HG03159 (cell line): ENCODE measurements around the gene DNAAF8.

Experiments used
- ATAC-seq: cut with Tn5 transposase; IDR thresholded peaks from one replicate; pipeline ENCODE4 v1.9.1; 2021; ENCODE audit warnings: mild to moderate bottlenecking, moderate library complexity; ENCODE audit not compliant: unreplicated experiment

The DNAAF8 gene

DNA sequence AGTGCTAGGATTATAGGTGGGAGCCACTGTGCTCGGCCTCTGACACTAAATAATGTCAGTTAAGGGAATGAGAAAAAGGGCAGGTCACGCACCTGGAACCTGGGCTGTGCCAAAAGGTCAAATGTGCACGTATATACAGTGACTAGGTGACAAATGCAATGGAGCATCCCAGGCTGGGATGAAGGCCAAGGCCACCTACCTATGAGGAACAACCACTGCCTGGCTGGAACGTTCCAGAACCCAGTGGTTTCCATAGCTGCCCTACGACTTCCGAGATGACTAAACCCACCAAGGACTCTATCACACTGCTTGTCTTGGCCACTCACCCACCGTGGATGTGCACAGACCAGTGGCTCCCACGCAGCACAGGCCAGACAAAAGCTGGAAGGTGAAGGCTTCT is 16.6 kb downstream of the DNAAF8 start:
- ATAC-seq = no peak

DNA sequence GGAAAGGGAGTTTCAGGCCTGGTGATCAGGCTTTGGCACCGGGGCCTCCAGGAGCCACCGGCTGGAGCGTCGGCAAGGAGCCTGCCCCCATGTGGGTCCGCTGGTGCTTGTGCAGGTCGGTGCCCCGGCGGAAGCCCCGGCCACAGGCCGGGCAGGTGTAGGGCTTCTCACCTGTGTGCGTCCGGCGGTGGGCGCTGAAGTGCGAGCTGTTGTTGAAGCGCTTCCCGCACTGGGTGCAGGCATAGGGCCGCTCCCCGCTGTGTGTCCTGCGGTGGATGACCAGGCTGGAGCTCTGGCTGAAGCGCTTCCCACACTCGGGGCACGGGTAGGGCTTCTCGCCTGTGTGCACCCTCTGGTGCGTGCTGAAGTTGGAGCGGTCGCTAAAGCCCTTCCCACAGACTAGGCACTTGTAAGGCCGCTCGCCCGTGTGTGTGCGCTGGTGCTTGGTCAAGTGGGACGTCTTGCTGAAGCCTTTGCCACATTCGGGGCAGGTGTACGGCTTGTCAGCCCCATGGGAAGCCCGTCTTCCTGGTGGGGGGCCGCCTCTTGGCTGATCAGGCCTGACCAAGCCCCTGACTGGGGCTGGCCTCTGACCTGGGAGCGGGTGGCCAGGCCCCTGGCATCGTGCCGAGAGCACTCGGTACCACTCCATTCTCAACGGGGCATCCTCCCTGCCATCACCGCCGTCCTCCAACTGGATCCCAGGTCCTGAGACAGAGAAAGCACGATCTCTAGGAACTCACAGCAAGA is 18.2 kb downstream of the DNAAF8 start:
- ATAC-seq = no peak

DNA sequence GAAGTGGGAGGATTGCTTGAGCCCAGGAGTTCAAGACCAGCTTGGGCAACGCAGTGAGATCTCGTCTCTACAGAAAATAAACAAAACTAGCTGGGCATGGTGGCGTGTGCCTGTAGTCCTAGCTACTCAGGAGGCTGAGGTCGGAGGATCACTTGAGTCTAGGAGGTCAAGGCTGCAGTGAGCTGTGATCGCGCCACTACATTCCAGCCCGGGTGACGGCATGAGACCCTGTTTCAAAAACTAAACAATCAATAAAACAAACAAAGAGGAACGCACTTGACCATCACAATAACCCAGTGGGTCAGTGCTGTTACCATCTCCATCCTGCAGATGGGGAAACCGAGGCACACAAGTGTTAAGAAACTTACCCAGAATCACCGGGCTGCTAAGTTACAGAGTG is 18.9 kb downstream of the DNAAF8 start:
- no peak for ATAC-seq

DNA sequence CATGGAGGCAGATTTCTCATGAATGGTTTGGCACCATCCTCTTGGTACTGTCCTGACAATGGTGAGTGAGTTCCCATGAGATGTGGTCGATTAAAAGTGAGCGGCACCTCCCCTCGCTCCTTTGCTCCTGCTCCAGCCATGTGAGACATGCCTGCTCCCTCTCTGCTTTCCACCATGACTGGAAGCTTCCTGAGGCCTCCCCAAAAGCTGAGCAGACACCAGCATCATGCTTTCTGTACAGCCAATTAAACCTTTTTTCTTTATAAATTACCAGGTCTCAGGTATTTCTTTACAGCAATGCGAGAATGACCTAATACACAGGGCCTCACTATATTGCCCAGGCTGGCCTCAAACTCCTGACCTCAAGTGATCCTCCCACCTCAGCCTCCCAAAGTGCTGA is 20.5 kb downstream of the DNAAF8 start:
- ATAC-seq = no peak

DNA sequence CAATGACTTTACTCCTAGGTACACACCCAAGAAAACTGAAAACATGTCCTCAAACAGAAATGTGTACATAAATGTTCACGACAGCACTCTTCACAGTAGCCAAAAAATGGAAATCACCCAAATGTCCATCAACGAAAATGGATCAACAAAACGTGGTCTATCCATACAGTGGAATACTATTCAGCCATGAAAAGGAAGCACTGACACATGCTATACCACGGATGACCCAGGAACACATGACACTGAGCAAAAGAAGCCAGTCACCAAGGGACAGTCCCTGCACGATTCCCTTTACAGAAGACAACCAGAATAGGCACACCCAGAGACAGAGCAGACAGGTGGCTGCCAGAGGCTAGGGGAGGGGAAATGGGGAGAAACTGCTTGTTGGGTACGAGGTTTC is 21.4 kb downstream of the DNAAF8 start:
- no peak for ATAC-seq

DNA sequence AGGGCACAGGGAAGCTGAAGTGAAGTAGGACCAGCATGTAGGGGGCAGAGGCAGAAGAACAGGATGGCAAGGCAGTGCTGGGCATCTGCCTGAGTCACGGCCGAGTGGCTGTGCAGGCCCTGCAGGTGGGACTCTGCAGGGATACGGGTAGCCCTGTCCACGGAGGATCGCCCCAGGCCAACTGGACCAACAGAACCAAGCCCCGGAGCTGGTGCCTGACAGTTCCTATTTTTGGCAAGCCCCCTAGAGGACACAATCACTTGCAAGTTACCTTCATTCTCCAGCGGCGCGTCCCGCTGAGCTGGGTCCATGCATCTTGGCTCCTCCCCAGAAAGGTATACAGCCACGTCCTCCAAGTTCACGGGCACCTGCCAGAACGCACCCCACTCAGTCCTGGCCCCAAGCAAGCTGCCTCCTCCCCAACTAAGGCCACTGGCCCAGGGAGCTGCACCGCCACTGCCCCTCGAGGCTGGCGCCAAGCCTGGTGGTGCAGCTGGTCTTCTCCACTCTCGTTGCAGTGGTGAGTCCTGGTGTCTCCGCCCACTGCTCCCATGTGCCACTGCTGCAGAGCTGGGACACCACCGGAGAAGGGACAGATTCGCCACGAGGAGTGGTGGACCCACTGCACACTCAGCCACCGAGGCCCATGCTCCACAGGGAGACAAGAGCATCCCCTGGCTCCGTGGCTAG is 26.0 kb downstream of the DNAAF8 start:
- ATAC-seq = no peak

DNA sequence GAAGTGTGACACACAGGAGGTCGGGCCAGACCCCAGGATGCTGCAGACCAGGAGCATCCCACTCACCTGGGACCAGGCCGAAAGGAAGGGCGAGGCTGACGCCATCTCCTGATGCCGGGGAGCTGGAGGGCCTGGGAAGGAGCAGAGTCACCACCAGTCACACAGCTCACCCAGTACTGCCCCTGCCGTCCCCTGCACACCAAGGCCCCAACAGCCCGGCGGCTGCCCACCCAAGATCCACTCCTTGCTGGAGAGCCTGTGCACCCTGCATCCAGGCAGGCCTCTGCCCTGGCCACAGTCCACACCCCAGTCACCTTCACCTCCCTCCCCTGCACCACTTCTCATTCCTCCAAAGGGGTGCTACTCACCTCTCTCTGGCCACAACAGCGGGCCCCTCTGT is 27.9 kb downstream of the DNAAF8 start:
- ATAC-seq = no peak

DNA sequence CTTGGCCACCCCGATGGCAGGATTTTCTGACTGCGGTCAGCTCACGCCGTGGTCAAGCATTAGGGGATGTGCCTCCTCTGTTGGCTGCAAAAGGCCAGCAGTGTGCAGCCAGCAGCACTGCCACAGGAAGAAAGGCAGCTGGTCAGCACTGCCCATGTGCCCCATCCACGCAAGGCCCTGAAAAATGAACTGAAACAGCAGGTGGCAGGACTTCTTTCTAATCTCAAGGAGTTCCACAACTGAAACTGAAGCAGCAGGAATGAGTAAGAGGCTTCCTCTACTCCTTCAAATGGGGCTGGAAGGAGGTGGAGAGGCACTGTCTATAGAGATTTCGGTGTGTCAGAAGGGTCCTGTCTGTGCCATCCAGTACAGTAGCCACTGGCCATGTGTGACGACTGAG is 29.5 kb downstream of the DNAAF8 start:
- no peak for ATAC-seq

DNA sequence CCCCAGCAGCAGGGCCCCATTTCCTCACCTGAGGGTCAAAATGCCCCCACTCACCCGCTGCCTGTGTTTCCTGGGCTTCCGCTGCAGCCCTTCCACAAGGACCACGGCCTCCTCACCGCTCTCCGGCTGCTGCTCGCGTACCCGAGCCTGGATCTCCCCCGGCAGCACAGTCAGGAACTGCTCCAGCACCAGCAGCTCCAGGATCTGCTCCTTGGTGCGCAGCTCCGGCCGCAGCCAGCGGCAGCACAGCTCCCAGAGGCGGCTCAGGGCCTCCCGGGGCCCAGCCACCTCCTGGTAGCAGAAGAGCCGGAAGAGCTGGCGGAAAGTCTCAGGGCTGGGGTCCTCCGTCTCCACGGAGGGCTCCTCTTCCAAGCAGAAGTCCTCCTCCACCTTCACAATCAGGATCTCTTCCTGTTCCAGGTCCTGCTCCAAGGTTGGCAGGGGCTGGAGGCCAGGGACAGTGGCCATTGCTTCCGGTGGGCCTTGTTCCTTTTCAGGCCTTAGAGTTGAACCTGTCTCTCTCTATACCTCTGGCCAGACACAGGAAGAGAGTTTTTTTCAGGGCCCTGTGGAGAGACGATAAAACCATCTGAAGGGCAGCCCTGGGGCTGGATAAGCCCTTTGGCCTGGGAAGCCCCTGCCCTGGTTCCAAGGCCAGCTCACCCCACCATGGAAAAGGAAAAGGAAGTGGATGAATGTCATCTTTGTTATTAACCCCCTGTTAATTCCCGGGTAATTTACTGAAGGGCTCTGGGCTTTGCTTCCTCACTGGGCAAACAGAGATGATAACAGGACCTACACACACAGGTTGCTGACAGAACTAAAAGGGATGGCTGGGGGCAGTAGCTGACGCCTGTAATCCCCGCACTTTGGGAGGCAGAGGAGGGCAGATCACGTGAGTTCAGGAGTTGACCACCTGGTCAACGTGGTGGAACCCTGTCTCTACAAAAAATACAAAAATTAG is 31.5 kb downstream of the DNAAF8 start:
- ATAC-seq = no peak

DNA sequence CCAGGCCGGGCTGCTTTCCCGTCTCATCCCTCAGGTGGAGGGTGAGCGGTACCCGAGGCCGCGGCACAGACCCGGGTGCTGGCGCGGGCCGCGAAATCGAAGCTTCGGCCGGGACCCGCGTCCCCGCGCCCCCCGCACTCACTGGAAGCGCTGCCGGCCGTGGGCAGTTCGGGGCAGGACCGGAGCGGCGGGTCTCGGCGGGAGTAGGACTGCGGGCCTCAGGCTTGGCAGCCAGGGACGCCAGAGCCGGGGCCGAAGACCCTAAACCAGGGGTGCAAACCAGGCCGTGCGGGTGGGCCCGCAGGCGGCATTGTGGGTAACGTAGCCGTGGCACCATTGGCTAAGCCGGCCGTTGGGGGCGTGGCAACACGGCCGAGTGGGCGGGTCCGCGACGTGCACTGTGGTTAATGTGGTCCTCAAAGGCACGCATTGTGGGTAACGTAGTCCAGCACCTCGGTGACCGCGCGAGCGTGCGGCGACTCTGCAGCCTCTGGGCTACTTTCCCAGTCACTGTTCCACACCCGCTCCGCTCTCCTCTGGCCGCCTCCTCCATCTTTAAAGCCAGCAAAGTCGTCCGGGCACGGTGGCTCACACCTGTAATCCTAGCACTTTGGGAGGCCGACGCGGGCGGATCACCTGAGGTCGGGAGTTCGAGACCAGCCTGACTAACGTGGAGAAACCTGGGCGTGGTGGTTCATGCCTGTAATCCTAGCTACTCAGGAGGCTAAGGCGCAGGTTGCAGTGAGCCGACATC is 32.7 kb downstream of the DNAAF8 start, which contains the start of gene ZNF500:
TSS of gene ZNF500 (minus strand) at position 288 of the 754 bp plus-strand sequence. CDS start 1,184 bp downstream, outside the sequence.
- peak; percentile 85 for ATAC-seq

DNA sequence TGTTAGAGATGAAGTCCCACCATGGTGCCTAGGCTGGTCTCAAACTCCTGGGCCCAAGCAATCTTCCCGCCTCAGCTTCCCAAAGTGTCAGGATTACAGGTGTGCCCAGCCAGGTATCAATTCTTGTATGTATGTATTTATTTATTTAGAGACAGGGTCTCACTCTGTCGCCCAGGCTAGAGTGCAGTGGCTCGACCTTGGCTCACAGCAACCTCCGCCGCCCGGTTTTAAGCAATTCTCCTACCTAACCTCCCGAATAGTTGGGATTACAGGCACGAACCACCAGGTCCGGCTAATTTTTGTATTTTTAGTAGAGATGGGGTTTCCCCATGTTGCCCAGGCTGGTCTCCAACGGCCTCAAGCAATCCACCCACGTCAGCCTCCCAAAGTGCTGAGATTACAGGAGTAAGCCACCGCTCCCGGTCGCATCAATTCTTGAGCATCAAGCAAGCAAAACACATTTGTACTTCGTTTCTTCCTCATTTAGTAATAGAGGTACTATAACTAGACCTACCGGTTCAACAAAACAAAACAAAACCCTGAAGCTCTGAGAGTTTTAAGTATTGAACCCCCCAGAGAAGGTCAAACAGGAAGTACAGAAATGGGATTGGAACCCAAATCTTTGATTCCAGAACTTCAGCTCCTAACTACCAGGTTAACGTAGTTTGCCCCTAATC is 33.7 kb downstream of the DNAAF8 start:
- ATAC-seq = no peak

DNA sequence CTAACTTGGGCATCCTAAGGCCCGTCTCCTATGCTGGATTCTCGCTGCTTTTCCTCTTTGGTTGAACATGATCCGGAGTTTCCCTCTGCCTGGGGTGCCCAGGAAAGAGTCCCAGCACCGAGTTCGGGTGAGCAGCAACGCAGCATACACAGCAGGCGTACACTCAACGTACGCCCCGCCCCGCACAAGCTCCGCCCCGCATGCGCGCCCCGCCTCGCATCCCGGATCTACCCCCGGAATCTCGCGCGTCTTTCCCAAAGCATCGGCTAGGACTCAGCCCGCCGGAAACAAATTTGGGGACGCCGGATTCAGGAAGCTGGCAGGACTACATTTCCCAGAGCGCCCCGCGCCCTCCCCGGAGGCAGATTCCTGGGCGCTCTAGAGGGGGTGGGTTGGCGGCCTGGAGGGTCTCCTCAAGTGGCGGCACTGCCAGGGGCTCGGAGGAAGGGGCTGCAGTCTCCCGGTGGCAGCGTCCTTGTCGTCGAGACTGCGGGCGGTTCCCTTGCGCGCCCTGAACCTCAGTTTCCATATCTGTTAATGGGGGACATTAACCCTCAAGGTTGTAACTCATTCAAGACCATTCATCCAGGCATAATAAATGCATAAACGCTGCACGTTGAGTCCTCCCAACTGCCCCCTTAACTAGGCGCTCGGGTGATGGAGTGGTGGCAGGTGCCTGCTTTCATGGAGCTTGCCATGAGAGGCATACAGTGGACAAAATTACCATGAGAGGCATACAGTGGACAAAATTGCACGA is 34.4 kb downstream of the DNAAF8 start:
- peak; percentile 55 for ATAC-seq

DNA sequence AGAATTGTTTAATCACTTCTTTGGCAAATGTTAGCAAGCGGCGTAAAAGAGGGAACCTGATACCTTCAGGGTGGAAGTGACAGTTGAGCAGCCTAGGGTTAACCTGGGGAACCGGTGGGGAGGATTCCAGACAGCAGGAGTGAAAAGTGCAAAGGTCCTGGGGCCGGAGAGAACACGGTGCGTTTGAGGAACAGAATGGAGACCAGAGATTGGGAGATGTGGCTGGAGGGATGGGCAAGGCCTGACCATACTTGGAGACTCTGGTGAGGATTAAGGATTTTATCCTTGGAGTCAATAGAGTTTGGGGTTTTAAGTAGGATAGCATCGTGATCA is 34.9 kb downstream of the DNAAF8 start:
- ATAC-seq = no peak

DNA sequence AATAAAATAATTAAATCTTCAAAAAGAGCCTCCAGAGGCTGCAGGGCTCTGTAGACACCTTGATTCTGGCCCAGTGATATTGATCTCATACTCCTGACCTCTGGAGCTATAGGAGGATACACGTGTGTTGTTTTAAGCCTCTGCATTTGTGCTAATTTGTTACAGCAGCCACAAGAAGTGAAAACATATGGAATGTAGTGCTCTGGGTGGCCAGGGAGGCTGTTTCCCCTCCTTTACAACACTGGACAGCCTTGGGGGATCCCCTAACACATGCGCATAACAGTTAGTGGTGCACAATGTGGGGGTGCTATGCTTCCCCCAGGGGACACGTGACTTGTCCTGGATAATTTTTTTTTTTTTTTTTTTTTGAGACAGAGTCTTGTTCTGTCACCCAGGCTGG is 37.3 kb downstream of the DNAAF8 start:
- ATAC-seq = no peak

DNA sequence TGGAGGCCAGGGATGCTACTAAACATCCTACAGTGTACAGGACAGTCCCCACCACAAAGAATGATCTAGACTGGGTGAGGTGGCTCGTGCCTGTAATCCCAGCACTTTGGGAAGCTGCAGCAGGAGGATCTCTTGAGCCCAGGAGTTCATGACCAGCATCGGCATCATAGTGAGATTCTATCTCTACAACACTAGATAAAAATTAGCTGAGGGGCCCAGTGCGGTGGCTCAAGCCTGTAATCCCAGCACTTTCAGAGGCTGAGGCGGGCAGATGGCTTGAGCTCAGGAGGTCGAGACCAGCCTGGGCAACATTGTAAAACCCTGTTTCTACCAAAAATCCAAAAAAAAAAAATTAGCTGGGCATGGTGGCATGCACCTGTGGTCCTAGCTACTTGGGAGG is 38.0 kb downstream of the DNAAF8 start:
- no peak for ATAC-seq

DNA sequence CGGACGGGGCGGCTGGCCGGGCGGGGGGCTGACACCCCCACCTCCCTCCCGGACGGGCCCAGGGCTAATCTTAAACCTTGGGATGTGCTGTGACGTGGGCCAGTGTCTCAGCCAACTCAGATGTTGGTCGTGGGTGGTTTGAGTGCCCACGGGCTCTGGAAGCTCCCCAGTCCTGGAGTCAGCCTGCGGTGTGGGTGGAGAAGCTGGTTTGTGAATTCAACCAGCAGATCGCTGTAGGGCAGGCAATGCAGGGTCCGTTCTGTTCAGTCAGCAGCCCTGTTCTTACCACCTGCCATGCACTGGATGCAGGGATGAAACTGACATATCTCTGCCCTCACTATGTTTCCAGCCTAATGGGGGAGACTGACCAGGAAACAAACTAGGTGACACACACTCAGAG is 40.7 kb downstream of the DNAAF8 start:
- ATAC-seq = no peak

DNA sequence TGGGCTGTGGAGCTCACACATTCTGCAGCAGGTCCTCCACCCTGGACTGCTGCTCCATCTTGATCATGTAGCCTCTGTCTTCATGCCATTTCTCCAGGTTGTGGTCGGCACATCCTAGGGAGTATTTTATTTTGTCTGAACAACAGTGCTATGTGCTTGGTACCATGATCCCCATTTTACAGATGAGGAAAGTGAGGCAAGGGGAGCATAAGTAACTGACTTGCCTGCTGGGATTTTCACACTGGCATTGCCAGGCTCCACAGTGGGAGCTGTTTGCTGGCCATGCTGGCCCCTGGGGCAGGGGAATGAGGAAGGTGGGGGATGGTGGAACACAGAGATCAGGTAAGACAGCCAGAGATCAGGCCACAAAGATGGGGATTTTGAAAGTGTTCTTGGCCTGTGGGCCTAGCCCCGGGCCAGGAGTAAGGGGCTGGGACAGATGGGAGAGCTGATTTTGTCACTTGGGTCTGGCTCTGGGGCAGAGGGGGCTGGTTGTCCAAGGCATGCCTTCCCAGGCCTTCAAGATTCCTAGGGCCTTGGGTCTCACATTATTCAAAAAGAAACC is 41.9 kb downstream of the DNAAF8 start:
- ATAC-seq = no peak

DNA sequence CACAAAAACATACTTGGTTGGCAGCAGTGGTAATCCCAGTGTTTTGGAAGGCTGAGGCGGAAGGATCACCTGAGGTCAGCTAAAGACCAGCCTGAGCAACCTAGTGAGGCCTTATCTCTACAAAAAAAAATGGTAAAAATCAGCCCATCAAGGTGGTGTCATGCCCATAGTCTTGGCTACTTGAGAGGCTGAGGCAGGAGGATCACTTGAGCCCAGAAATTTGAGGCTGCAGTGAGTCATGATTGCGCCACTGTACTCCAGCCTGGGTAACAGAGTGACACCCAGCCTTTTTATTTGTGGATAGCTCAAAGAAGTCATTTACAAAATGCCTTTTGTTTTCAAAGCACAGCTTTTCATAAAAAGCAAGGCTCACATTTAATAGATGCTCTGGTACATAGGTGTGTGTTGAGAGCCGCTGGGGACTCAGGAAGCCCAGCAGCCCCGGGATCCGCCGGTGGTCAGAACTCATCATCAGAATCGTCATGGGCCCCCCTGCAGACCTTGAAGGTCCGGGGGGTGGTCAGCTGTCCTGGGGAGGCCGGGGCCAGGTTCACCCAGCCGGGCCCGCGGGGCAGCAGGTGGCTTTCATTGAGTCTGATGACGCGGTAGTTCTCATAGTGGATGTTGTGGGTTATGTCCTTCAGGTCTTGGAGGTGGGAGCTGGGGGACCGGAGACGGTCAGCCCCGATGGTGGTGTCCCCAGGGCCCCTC is 43.2 kb downstream of the DNAAF8 start:
- no peak for ATAC-seq

DNA sequence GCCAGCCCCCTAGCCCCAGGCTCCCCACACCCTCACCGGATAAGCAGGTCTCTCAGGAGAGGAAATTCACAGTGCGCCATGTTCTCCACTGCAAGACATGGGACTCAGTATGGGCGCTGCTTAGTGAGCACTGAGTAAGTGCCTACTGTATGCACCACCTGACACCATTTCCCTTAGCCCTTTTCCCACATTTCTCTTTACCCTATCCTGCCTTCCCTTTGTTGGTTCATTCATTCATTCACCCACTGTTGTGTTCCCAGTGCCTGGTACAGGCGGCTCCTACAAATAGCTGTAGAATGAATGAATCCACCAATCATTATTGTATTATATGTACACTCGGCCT is 43.7 kb downstream of the DNAAF8 start:
- ATAC-seq = no peak
